ENCODE results near the gene WDR64. TPM values are rescaled to one million over a fixed set of nuclear protein-coding genes. Genes with fewer than 3 reads are reported as not detected.

Gene WDR64
- total and polyA plus RNA-seq, 12 donors = 0.11 to 0.24 (median 0.12) TPM; not detected in 8

DNA sequence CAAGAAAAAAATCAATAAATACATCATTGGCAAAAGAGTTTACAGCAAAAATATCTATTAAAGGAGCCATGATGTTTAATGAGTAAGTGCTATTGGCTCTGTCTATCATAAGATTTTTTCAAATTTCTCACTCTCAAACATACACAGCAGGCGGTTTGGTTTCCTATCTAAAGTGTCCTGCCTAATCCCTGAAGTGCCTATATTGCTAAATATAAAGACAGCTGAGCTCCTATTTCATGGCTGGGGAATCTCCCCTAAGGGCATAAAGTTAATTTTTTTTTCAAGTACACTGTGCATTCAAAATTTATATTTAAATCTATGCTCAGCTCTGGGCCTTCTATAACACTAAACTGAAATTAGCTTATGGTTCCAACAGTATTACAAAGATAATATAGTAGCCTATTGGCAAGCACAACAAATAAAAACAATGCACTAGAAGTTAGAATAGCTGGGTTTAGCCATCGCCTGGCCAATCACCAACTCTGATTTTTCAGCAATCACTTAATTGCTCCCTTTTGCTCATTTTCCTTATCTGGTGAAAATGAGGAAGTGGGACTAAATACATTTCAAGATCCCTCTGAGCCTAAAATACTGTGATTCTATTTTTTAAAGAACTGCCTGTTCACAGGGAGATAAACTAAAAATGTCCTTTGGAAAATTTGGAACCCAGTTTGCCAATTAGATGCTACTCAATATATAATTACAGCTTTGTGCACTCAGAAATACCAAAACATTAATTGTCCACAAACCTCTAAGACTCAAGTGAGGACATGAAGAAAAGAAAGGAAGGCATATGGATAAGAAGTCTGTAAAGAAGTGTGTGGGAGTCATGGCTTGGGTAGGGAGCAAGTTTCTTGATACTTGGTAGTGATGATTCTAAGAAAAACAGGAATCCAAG, 62.5 kb downstream of the WDR64 start:
- 82 to 100% (median 89%) methylated on average over 2 of the region's 2 CpGs for WGBS, 4 donors

DNA sequence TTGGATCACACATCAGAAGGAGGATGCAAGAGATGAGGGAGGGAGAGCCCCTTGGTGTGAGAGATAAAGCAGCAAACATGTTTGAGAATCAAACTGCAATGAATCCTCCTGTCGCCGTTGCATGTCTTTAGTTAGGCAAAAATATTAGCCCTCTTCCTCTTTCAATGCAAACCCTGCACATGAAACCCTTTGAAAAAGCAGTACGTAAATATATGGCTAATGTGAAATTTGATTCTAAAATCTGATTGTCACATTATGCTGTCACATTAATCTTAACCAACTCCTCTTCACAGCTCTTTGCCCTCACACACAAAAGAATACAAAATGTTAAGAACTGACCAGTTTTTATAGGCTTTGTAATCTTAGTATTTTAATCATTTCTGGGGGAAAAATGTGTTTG, 63.4 kb downstream of the WDR64 start:
- H3K4me3 ChIP-seq = no peak overlapping the region
- intact Hi-C loops (cut with DNase I) = no loop called here
- H3K27ac ChIP-seq = no peak overlapping the region
- 74 to 83% (median 79%) methylated on average over 3 of the region's 3 CpGs for WGBS, 4 donors
- no peaks in the 10 kb centered on the region for H3K9me3 ChIP-seq (replicated peaks in 1 of 3)
- no peaks in the 10 kb centered on the region for H3K27me3 ChIP-seq
- H3K4me1 ChIP-seq (replicated peaks in 1 of 2) = no peaks in the 10 kb centered on the region
- TF ChIP-seq, protein P1, sequence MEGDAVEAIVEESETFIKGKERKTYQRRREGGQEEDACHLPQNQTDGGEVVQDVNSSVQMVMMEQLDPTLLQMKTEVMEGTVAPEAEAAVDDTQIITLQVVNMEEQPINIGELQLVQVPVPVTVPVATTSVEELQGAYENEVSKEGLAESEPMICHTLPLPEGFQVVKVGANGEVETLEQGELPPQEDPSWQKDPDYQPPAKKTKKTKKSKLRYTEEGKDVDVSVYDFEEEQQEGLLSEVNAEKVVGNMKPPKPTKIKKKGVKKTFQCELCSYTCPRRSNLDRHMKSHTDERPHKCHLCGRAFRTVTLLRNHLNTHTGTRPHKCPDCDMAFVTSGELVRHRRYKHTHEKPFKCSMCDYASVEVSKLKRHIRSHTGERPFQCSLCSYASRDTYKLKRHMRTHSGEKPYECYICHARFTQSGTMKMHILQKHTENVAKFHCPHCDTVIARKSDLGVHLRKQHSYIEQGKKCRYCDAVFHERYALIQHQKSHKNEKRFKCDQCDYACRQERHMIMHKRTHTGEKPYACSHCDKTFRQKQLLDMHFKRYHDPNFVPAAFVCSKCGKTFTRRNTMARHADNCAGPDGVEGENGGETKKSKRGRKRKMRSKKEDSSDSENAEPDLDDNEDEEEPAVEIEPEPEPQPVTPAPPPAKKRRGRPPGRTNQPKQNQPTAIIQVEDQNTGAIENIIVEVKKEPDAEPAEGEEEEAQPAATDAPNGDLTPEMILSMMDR (IDR thresholded peaks at IDR 0.05) = no peak
- TF ChIP-seq POLR2A (IDR thresholded peaks at IDR 0.05) = no peak
- no peaks in the 10 kb centered on the region for H3K36me3 ChIP-seq (replicated peaks in 1 of 2)
- no peak for DNase-seq

More for the DNA sequence above, 62.5 kb downstream of the WDR64 start:
- no peak overlapping the region for H3K4me3 ChIP-seq
- TF ChIP-seq, protein P1 (IDR thresholded peaks at IDR 0.05) = no peak
- no peak for TF ChIP-seq POLR2A (IDR thresholded peaks at IDR 0.05)
- H3K4me1 ChIP-seq (replicated peaks in 1 of 2) = no peaks in the 10 kb centered on the region
- no peaks in the 10 kb centered on the region for H3K9me3 ChIP-seq (replicated peaks in 1 of 3)
- H3K36me3 ChIP-seq (replicated peaks in 1 of 2) = no peaks in the 10 kb centered on the region
- intact Hi-C loops (cut with DNase I) = no loop called here
- no peak for DNase-seq
- H3K27ac ChIP-seq = no peak overlapping the region
- no peaks in the 10 kb centered on the region for H3K27me3 ChIP-seq

DNA sequence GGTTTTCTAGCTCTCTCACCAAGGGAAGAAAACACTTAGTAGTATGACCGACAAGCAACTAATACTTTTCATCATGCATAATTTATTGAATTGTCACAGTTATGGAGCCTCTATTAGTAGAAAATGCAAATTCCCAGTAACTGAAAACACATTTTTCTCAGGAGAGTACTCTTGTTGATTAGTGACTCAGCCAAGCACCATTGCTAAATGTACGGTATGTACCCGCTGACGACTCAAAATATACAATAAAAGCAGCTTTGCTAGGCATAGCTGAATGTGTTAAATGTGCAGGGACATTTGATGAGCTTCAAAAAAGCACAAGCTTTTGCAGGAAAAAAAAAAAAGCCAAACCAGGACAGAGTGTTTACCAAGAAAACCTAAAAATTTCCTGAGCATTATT, 63.9 kb downstream of the WDR64 start:
- Histone ChIP-seq H3K9me3 (replicated peaks in 1 of 3) (no peaks in the 10 kb centered on the region), H3K27ac (no peak overlapping the region), H3K4me1 (replicated peaks in 1 of 2) (no peaks in the 10 kb centered on the region), H3K27me3 (no peaks in the 10 kb centered on the region), H3K36me3 (replicated peaks in 1 of 2) (no peaks in the 10 kb centered on the region), H3K4me3 (no peak overlapping the region)
- intact Hi-C loops (cut with DNase I) = no loop called here
- TF ChIP-seq POLR2A (IDR thresholded peaks at IDR 0.05) = no peak
- TF ChIP-seq, protein P1 (IDR thresholded peaks at IDR 0.05) = no peak
- 84 to 88% (median 87%) methylated on average over 4 of the region's 4 CpGs for WGBS, 4 donors
- DNase-seq = no peak

DNA sequence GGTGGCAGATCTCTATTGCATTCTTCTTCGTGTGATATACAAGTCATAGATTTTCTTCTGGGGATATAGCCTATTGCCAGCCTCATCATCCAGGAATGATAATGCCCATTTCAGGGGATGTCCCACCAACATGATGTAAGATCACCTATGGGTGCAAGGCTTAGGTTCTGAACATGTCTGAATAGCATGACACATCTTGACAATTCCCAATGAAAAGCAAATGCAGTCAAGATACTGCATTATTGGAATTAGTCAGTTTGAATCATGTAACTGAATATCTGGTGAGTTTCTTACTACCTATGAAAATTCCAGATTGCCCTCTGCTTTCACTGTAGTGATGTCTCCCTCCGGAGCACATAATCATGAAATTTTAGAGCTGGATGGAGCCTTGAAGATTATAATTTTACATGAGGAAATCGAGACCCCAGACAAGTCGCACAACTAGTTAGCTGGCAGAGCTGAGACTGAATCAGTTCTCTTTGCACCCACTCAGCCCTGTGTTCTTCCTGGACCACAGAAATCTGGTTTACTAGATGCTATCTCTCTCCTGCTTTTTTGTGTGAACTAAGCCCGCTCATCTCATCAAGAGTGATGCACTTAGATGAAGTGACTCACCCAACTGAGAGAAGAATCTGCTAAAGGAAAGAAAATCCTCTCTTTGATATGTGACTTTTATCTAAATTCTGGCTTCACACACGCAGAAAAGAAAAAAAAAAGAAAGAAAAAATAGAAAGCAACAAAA, 65.0 kb downstream of the WDR64 start:
- Histone ChIP-seq H3K9me3 (replicated peaks in 1 of 3) (no peaks in the 10 kb centered on the region), H3K36me3 (replicated peaks in 1 of 2) (no peaks in the 10 kb centered on the region), H3K4me3 (no peak overlapping the region), H3K27ac (no peak overlapping the region), H3K4me1 (replicated peaks in 1 of 2) (no peaks in the 10 kb centered on the region), H3K27me3 (no peaks in the 10 kb centered on the region)
- 69 to 75% (median 72%) methylated on average over 6 of the region's 6 CpGs for WGBS, 4 donors
- DNase-seq = no peak
- TF ChIP-seq POLR2A (IDR thresholded peaks at IDR 0.05) = no peak
- TF ChIP-seq, protein P1 (IDR thresholded peaks at IDR 0.05) = no peak
- intact Hi-C loops (cut with DNase I) = no loop called here
